HG03354 (cell line): Measurements from ENCODE around the gene PANK1.

Experiments used
- ATAC-seq: cut with Tn5 transposase; IDR thresholded peaks from one replicate; pipeline ENCODE4 v1.9.1; 2021; ENCODE audit warnings: mild to moderate bottlenecking; ENCODE audit not compliant: unreplicated experiment, poor library complexity, severe bottlenecking

Gene PANK1

GRCh38 chr10:89644967-89645741 lies at the start of gene PANK1:
Gene PANK1, minus strand, starts transcription at chr10:89645242. Its CDS starts 351 bp downstream, at chr10:89644891.
- ATAC-seq = peak; percentile 39

GRCh38 chr10:89693176-89693575 lies 48.1 kb upstream of the PANK1 start:
- ATAC-seq = no peak

GRCh38 chr10:89692416-89692815 lies 47.4 kb upstream of the PANK1 start:
- ATAC-seq = no peak

GRCh38 chr10:89690027-89690426 lies 45.0 kb upstream of the PANK1 start:
- no peak for ATAC-seq

- ATAC-seq = no peak
These were observed 40.9 kb upstream of the PANK1 start for GRCh38 chr10:89685936-89686335.

- no peak for ATAC-seq
These were observed 39.6 kb upstream of the PANK1 start for GRCh38 chr10:89684604-89685003.

DNA sequence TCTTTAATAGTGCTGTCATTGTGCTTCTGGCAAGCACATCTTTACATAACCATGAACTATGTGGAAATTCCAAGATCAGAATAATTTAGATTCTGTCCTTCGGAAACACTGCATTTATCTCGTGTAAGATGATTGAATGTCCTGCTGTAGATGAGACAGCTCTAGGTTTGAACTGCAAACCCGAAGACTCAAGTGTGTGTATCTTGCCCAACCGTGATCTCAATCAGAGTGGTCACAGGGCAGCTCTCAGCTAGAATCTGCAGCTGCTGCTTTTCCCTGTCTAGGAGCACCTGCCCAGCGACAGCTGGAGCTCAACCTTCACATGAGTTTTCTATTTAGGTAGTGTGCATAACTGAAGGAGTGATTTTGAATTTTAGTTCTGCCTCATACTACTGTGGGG lies 38.8 kb upstream of the PANK1 start:
- no peak for ATAC-seq

DNA sequence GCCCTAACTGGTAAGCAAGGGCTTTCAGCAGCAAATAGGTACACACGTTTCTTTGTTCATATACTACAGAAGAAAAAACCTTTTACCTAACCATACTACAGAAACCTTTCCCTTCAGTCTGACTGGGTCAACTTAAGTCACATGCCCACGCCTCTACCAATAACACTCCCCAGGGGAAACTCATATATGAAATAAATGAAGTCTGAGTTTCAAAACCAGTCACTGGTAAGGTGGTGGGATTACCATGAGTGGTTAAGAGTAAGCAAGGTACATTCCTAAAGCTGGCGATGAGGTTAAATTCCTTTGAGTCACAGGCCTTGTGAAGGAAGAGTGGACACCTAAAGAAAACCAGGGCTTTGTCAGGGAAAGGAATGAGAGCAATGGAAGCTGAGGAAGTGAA lies 34.9 kb upstream of the PANK1 start:
- ATAC-seq = no peak

GRCh38 chr10:89677341-89677740 lies 32.3 kb upstream of the PANK1 start:
- no peak for ATAC-seq

DNA sequence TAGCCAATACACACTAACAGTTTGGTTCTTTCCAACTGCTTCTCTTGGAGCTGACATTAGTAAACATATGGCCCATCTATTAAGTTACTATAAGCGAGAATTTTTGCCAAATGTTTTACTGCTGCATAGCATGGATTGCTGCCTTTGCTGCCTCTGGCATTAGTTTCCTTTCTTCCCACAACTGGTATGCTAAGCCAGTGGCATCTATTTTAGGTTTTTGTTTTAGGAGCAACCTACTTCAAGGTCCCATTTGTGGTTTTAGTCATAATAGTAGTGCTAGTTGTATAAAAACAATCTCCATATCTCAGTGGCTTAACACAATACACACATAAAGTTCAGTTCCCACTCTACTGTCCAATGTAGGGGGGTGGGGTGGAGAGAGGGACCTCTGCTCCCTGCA lies 25.9 kb upstream of the PANK1 start:
- no peak for ATAC-seq

- no peak for ATAC-seq
These were observed 24.9 kb upstream of the PANK1 start for GRCh38 chr10:89669985-89670384.

DNA sequence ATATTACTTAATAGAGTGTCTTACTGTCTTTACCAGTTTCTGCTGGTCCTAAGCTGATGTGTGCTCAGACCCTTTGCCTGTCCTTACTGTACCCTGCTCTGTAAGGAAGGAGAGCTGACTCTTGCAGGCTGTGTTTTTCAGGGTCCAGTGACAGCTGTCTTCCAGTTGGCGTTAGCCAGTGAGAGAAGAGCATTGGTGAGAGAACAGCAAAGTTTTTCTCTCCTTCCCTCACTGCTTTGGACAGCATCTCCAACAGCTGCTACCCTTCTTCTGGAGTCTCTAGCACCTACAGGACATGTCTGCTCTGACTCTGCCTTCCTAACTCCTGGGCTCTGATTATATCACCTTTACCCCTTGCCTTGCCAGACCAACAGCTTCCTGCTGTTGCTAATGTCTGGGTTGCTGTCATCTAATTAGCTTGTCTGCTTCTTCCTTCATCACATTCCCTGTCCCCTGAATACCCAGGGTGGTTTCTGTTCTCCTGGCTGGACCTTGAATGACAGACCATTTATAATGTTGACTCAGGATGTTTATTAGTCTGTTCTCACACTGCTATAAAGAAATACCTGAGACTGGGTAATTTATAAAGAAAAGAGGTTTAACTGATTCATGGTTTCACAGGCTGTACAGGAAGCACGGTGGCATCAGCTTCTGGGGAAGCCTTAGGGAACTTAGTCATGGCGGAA lies 23.5 kb upstream of the PANK1 start:
- no peak for ATAC-seq

DNA sequence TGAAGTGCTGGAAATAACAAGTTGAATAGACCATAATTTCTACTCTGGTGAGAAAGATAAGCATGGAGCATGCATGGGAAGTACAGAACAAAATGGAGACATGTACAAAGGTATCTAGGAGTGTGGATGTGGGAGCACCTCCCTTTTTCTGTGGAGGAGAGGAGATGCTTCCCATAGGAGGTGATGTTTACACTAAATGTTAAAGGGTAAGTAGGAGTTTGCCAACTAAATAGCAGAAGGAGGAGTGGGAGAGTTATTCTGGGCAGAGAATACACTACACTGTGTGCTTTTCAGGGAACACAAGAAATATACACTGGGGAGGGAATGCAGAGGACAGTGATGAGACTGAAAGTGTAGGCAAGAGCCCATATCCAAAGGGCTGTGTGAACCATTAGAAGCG lies 21.1 kb upstream of the PANK1 start:
- no peak for ATAC-seq

DNA sequence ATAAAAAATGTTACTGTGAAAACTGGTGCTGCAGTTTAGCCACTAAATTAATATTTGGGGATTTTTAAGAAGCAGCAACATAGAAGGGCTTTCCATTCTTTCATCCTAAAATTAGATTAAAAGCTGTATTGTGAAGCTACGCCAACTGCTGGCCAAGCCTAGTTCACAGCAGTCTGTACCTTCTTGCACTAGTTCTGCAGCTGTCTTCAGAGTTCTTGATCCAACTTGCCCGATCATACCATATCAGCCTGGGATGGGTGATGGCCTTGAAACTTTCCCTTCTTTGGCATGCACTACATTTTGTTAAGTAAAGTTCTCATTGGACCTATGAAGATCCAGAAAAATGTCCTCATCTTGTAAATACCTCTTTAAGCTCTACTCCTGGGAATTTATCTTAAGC lies 20.3 kb upstream of the PANK1 start:
- ATAC-seq = no peak

DNA sequence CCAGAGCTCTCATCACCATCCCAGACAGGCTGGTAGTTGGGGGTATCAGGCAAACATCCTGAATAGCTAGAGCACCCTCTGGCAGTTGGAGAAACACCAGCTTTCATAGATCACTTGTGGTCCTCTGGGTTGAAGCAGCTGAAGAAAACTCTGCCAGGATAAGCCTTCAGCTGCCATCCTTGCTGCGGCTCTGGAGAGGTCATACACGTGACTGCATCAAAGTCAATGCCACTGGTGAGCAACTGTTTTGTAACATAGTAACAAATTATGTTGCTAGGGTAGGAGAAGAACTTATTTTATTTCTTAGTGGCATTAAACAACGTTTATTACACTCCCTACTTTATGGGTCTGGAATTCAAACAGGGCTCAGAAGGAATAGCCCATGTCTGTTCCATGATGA lies 19.2 kb upstream of the PANK1 start:
- ATAC-seq = no peak

DNA sequence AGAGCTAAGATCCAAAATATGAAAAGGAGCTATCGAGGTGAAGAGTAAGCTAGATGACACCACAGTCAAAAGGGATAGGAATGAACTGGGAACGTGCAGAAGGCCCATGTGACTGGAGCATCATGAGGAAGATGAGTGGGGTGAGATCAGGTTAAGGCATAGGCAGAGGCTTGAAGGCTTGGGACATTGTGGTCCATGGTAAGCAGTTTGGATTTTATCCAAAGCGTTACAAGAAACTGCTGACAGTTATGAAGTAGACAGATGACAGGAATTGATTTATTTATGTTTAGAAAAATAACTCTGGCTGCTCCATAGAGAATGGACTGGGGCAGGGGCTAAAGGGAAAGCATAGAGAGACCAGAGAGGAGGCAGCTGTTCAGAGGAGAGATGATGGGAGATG lies 18.1 kb upstream of the PANK1 start:
- ATAC-seq = no peak

- no peak for ATAC-seq
These were observed 17.6 kb upstream of the PANK1 start for GRCh38 chr10:89662596-89662995.

DNA sequence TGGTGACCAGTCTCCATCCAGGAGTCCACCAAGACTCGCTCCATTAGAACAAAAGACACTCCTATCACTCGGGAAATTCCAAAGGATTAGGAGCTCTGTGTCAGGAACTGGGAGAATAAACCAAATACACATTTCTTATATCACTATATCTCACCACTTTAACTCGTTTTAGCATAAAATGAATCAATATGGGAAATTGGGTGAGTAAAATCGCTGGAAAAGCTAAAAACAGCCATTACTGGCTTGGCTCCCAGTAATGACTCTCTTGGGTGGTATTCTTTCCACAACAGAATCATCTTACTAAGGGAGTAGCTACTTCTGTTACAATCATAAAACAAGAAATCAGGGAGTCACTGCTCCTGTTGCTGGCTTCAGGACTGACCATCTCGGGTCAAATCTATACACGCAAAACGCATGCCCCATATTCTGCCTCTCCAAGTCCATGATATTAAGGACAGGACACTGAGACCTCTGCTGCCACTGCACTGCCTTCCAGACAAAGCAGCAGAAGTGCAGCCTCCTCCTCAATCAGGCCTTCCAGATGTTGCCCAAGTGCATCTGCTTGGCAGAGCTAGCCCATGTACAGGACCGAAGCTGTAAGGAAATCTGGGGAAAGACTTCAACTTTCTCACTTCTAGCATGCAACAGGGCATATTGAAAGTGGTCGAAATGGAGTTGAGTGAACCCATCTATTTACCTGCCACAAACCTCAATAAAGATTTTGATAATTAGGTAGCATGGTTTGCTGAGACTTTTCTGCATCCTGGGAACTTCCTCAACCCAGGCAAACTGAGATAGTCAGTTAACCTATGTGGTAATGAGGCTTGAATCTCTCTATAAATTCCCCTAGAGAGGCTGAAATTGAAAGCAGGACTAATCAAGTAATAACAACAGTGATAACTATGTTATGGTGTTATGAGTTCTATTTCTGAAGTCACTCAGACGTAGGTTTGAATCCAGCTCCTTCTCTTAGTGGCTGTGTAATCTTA lies 14.4 kb upstream of the PANK1 start:
- no peak for ATAC-seq

DNA sequence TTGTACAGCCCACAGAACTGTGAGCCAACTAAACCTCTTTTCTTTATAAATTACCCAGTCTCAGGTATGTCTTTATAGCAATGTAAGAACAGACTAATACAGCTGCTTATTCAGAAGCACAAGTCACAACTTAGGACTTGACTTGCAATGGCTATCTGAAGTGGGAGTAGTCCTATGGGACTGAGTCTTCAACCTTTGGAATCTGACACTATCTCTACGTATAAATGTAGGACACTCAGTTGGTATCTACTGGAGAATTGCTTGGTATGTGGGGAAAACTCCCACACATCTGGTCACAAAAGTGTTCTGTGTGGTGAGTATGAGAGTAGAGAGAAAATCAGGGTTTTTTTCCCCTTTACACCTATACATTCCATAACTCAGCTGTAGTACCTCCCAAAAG lies 12.3 kb upstream of the PANK1 start:
- ATAC-seq = no peak

- ATAC-seq = no peak
These were observed 10.7 kb upstream of the PANK1 start for GRCh38 chr10:89655722-89656121.
